Measurements from ENCODE around the gene CHRNB2. TPM values are rescaled to one million over a fixed set of nuclear protein-coding genes. Genes with fewer than 3 reads are reported as not detected.

CHRNB2 gene
- total RNA-seq, 1 donor from 2014 or later, result 0.11 TPM

DNA sequence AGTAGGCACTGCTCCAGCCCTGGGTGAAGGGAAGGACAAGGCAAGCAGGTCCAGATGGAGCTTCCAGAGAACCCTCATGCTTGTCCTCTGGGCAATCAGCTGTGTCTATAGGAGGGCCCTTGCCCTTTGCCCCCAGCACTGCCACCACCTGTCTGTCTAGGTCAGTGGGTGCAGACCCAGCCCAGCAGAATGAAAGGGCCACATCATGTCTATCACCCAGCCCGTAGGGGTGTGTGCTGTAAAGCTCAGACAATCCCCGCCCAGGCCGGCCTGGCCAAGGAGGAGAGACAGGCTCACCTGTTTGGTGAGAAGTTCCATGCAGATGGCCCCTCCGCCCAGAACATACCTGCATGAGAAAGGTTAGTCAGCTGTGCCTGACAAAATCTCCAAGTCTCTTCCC, 16.1 kb upstream of the CHRNB2 start:
- DNase-seq (ENCODE audit: low read depth), result no peak

DNA sequence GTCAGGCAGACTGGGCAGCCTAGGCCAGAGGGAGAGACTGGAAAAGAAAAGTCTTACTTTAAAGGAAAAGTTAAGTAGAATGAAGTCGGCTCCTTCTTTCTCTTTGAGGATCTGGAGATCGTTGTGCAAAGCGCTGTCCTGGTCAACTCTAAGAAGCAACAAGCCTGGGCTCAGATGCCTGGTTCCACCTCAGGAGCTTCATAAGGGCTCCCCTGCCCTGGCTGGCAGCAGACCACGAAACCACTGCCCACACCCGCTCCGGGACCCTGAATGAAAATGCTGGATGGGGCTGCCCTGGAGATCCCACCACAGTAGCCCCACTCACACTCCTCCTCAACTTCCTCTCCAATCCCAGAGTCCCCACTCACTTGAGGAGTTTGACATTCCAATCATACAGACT, 15.5 kb upstream of the CHRNB2 start:
- DNase-seq (ENCODE audit: low read depth), result no peak

DNA sequence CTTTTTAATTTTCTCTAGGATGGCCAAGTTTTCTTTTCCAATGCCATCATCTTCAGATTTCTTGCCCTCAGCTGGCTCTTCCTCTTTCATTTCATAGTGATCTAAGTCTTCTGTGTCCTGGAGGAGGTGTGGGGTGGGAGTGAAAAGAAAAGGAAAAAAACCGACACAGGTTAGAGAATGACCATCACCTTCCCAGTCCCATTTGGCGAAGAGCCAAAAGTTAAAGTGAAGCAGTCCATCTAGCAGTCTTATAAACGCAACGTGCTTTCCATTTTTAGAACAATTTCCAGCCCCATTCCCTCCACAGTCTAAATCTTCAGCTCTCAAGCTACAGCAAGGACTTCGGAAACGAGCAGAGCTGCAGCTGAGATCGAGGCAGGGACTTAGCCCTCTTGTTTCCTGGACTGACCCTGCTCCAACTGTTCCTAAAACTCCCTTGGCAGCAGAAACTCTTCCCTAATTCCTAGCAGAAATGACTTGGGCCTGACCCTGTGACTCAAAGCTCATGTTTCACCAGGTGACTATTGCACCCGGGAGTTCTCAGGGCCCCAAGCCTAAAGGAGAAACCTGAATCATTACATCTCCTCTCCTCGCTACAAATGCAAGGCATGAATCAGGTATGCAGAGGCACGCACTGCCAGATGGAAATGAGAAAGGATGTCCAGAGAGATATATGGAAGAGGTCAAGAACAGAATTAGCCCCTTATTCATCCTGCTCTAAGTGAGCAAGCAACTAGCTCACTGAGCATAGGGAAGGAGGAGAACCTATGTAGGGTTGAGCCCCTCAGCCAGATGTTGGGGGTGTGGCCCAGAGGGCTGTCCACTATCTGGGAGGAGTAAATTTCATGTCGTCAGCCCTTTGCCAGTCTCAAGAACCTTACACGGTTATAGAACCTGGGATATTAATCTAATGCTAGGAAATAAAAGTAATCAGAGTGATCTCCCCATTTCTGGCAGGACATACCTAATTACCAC, 14.2 kb upstream of the CHRNB2 start:
- no peak for DNase-seq (ENCODE audit: low read depth)

DNA sequence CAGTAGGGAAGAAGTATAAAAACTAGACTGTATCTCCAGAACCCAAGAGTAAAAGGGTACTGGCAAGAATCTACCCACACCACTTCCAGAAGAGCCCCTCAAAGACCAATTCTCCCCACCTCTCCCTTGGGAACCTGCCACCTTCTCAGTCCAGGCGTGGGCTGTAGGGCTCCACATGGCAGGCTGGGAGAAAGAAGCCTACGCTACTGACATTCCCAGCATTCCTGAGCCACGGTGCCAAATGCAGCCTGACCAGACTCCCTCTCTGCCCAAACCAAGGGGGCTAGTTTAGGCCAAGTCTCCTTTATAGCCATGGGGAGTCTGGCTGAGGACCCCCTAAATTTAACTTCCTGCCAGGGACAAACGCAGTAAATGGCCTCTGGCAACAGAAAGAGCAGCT, 11.2 kb upstream of the CHRNB2 start:
- peak; percentile 59 for DNase-seq (ENCODE audit: low read depth)

DNA sequence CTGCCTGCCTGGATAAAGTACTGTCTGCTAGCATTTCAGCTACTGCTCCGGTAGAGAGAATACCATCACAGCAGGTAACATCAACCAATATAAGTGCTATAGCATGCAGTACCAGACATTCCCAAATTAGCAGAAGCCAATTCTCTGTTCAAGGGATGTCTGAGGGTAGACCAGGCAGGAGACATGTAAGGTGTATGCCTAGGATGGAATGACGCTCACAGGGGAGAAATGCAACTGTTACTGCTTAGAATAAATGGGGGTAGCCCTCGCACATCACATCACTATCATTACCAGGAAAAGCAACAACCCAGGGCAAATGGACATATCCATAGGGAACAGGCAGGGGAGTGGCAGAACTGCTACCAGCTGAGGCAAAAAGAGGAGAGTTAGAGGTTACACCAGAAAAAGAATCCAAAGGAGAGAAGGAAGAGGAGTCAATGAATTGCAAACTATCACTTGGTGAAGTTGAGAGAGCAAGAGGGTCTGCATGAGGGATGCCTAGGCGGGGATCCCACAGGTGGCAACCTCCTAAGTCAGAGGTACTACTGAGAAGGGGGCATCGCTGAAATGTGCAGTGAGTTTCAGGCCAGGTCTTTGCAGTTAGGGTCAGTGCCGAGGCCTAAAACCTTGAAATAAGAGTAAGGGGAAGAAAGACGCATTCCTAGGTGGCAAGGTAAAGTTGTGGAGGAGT, 10.2 kb upstream of the CHRNB2 start:
- DNase-seq (ENCODE audit: low read depth), result no peak

DNA sequence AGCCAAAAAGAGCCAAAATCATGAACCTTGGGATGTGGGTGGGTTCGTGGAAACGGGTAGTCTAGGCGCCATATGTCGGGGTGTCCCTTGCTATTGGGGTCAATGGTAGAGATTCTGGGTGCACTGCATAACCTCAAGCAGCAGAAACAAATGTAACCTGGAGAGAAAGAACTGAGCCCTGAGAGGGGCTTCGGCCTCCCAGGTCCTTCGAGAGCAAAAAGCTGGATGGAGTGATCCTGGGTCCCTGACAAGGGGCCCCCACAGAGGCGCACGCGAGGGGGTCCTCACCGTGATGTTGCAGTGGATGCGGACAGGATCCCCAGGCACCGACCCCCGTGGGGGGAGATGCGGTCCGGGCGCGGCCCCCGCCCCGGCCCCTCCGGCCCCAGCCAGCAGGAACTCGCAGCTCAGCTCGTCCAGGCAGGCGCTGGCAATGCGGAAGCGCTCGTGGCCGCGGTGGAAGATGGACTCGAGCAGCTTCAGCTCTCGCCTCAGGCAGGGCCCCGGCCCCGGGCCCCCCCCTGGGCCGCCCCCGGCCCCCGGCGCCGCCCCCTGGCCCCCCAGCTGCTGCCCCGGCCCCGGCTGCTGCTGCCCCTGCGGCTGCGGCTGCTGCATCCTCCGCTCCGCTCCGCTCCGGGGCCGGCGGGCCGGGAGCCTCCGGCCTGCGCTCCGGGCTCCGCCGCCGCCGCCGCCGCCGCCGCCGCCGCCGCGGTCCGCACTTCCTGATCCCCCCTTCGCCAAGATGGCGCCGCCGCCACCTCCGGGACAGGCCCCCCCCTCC, 9.4 kb upstream of the CHRNB2 start, which contains the start of gene UBE2Q1:
TSS of gene UBE2Q1 (minus strand) at position 724 of the 781 bp plus-strand sequence. CDS start at position 615, 109 bp downstream.
- no peak for DNase-seq (ENCODE audit: low read depth)

DNA sequence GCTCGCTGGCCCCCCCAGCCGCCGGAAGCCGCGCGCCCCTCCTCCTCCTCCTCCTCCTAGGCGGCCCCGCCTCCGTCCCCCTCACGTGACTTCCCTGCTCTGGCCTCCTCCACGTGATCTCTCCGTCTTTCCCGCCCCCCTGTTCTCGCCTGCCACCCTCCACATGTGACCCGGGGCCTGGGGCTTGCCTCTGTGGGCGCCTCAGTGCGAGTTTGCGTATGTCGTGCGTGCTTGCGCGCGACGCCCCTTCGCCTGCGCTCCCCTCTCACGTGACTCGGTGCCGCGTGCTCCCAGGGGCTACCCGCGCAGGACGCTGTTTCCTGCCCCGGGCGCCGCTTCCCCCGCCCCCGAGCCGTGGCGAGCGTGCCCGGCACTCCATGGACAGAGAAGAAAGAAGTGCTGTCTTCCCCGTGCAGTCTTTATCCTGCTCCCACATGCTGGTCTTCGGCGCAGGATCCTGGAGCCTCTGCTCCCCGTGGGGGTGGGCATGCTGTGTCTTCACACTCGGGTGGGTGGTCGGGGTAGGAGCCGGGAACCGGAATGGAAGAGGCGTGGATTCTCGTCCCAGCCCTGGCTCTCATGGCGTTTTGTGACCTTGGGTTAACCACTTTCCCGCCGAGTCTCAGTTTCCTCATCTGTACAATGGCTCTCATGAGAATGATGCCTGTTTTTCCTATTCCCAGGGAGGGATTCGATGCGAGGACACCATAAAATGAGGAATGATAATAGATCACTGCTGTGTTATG, 8.7 kb upstream of the CHRNB2 start:
- peak; percentile 99 for DNase-seq (ENCODE audit: low read depth)

DNA sequence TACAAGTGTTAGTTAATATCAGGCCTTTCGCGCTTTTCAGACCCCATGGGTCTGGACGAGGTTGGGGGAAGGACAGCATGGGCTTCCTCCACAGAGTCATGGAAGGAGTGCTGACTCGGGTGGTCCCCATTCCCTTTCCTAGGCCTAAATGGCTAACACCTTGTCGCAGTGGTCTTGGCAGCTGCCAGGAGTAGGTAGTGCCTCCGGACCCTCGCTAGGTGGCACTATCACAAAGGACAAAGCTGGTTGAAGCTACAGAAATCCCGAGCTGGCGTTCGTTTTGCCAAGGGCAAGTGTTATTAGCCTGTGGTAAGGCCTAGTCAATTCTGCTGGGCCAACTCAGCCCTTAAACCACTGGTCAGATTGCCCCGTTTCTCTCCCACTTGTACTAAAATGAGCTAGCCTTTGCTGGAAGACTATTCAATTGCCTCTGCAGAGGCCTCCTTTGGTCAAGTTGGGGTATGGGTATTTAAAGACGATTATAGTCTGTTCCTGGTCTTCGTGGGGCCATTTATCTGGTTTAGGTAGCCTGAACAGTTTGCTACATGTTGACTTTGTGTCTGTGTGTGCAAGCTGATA, 8.0 kb upstream of the CHRNB2 start:
- DNase-seq (ENCODE audit: low read depth), result peak; percentile 95

DNA sequence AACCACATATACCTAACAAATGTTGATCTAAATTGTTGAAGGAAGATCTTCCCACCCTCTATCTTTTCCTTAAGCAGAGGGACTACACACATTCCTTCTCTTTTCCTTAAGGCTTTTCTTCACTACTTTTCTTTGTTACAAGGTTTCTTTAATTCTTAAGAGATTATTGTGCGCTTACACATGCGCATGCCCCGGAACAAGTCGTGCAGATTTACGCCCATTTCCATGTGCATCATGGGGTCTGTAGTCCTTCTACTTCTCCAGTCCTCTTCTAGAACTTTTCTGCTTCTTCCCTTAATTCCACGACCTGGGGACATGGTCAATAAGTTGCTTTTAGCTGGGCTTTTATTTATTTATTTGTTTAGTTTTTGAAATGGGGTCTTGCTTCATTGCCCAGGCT, 1.7 kb upstream of the CHRNB2 start:
- DNase-seq (ENCODE audit: low read depth), result no peak

DNA sequence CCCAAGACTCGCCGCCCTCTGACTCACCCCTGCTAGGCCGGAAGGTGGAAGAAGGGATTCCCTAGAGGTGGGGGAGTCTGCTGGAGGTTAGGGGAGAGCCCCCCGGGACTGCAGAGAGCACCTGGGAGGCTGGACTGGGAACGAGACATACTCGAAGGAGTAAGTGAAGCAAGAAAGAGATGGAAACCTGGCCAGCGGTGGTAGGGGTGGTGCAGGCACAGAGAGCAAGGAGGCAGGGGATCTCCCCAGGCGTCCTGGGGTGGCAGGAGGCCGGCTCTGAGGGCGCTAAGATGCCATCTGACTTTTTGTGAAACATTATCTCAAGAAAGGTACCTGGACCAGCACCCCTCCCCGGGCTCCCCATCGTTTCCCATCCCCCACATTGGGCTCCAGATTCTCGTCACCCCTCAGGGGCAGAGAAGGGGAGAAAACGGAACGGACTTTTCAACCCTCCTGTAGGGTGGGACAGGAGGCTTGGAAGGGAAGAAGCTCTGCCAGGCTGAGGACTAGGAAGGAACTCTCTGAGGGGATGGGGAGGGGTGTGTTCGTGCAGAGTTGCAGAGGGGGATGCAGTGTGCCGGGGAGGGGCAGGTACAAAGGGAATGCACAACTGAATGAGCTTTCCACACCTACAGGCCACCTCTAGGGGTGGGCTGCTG, 708 bp downstream of the CHRNB2 start:
- DNase-seq (ENCODE audit: low read depth), result no peak

DNA sequence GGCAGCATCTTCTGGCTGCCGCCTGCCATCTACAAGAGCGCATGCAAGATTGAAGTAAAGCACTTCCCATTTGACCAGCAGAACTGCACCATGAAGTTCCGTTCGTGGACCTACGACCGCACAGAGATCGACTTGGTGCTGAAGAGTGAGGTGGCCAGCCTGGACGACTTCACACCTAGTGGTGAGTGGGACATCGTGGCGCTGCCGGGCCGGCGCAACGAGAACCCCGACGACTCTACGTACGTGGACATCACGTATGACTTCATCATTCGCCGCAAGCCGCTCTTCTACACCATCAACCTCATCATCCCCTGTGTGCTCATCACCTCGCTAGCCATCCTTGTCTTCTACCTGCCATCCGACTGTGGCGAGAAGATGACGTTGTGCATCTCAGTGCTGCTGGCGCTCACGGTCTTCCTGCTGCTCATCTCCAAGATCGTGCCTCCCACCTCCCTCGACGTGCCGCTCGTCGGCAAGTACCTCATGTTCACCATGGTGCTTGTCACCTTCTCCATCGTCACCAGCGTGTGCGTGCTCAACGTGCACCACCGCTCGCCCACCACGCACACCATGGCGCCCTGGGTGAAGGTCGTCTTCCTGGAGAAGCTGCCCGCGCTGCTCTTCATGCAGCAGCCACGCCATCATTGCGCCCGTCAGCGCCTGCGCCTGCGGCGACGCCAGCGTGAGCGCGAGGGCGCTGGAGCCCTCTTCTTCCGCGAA, 3.8 kb downstream of the CHRNB2 start:
- DNase-seq (ENCODE audit: low read depth), result no peak

DNA sequence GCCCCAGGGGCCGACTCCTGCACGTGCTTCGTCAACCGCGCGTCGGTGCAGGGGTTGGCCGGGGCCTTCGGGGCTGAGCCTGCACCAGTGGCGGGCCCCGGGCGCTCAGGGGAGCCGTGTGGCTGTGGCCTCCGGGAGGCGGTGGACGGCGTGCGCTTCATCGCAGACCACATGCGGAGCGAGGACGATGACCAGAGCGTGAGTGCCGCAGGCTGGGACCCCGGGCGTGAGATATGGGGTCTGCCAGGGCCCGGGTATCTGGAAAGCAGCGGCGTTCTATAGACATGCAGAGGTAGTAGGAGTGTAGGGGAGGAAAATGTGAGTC, 4.3 kb downstream of the CHRNB2 start:
- DNase-seq (ENCODE audit: low read depth), result no peak

DNA sequence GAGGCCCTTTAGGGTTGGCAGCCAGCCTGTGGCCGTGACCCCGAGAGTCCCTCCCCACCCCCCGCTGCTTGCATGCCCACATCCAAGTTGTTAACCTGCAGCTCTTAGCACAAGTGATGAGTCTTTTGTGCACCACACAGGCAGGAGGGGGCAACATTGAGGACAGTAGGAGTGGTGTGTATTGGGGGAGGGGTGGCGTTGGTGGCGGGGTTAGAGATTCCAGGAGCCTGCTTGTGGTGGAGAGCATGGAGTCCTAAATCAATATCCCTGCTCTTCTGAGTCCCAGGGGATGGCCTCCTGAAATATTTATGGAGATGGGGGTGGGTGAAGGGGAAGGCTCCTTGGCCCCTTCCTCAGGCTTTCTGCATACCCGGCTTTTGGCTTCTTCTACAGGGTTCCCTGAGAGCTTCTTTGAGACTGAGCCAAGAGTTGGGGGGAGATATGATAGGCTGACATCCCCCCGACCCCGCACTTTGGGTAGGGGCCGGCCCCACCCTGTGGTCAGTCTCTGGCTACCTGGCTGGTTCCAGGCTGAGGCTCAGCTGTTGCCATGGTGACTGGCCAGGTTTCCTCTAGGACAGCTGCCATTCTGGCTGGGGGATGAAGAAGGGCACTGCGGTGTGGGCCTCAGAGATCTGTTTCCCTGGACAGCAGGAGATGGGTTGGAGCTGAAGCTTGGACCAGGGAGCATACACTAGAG, 5.0 kb downstream of the CHRNB2 start:
- DNase-seq (ENCODE audit: low read depth), result no peak

DNA sequence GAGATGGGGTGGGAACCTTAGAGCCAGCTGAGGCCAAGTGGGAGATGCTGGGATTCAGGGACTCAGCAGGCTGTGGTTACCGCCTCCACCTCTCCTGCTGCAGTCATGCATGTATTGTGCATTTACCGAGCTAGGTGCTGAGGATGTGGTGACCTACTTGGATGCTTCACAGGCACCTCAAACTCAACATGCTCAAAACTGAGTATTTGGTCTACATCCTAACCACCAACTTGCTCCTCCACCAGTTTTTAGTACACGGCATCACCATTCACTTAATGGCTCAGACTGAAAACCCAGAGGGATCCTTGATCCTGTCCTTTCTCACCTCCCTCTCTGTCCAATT, 5.6 kb downstream of the CHRNB2 start:
- DNase-seq (ENCODE audit: low read depth), result no peak

DNA sequence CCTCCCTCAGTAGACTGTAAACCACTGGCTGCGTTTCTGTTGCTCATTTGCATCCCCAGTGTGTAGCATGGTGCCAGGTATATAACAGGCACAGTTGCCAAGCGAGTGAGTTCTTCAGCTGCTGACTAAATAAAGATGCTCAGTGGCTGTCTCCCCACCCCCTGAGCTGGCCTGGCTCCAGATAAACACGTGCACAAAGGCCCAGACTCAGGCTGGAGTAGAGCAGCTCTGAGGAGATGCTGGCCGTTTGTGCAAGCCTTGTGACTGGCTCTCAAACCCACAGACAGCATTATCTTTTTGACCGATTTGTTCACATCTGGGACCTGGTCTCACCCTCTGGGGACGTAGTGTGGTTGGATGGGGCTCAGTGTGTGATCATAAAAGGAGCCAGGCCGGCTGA, 7.1 kb downstream of the CHRNB2 start:
- DNase-seq (ENCODE audit: low read depth), result peak; percentile 81

DNA sequence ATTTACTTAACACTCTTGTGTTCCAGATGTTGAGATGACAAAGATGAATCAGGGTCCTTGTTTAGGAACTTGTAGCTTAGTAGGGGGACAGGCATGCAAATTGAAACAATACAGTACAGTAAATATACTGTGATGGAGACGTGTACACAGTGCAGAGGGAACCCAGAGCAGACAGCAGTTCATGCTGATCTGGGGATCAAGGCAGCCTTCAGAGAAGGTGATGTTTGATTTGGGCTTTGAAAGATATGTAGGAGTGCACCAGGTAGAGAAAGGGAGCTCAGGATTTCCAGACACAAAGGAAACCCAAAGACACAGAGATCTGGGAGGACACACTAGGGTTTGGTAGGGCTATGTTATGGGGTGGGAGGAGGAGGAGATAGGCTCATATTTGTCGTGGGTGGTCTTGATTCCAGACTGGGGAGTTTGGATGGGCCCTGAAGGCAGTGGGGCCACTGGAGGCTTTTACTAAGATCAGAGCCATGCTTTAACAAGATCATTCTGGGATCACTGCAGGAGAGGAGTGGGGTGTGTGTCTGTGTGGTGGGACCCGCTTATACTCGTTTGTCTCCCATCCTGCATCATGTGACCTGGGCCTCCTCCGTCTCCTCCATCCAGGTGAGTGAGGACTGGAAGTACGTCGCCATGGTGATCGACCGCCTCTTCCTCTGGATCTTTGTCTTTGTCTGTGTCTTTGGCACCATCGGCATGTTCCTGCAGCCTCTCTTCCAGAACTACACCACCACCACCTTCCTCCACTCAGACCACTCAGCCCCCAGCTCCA, 7.8 kb downstream of the CHRNB2 start:
- DNase-seq (ENCODE audit: low read depth), result no peak

DNA sequence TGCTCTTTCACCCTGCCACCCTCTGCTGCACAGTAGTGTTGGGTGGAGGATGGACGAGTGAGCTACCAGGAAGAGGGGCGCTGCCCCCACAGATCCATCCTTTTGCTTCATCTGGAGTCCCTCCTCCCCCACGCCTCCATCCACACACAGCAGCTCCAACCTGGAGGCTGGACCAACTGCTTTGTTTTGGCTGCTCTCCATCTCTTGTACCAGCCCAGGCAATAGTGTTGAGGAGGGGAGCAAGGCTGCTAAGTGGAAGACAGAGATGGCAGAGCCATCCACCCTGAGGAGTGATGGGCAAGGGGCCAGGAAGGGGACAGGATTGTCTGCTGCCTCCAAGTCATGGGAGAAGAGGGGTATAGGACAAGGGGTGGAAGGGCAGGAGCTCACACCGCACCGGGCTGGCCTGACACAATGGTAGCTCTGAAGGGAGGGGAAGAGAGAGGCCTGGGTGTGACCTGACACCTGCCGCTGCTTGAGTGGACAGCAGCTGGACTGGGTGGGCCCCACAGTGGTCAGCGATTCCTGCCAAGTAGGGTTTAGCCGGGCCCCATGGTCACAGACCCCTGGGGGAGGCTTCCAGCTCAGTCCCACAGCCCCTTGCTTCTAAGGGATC, 8.5 kb downstream of the CHRNB2 start:
- peak; percentile 58 for DNase-seq (ENCODE audit: low read depth)

Data from myocyte (in vitro differentiated cells).